Astrocyte (in vitro differentiated cells and primary cell): ENCODE data around the gene TMIGD2. TPM values are rescaled to one million over a fixed set of nuclear protein-coding genes. Genes with fewer than 3 reads are reported as not detected.
A peak's percentile ranks its signal among the peaks of the same experiment; 100 is the strongest.

Source experiments
- DNase-seq: peaks from one replicate; pipeline ENCODE4 v3.0.0-alpha.2; 2010; ENCODE audit warnings: low read depth
- FAIRE-seq: peaks from 2 replicates; lab custom pipeline; 2011; peaks lifted over from hg19 to GRCh38; lab: Jason Lieb, UNC
- H2AFZ ChIP-seq: 2 replicates; pipeline ENCODE4 v1.6.0; 2012; ENCODE audit warnings: low read depth, low read length, inconsistent platforms
- H3K27ac ChIP-seq: 2 replicates; pipeline ENCODE4 v1.5.1; 2011; ENCODE audit warnings: low read depth, low read length, inconsistent platforms
- H3K27me3 ChIP-seq: 2 replicates; pipeline ENCODE4 v1.6.0; 2011; ENCODE audit warnings: low read length, inconsistent platforms; ENCODE audit not compliant: insufficient read depth
- H3K36me3 ChIP-seq: 2 replicates; pipeline ENCODE4 v1.5.1; 2011; ENCODE audit warnings: low read length, inconsistent platforms; ENCODE audit not compliant: insufficient read depth
- H3K4me1 ChIP-seq: 2 replicates; pipeline ENCODE4 v1.5.1; 2011; ENCODE audit warnings: low read length, inconsistent platforms; ENCODE audit not compliant: insufficient read depth
- H3K4me2 ChIP-seq: 2 replicates; pipeline ENCODE4 v1.6.0; 2012; ENCODE audit warnings: low read length, inconsistent platforms
- H3K4me3 ChIP-seq: 2 replicates; pipeline ENCODE4 v1.5.1; 2011; ENCODE audit warnings: low read depth, mild to moderate bottlenecking, low read length, inconsistent platforms; ENCODE audit not compliant: insufficient read depth
- H3K79me2 ChIP-seq: 2 replicates; pipeline ENCODE4 v1.6.0; 2012; ENCODE audit warnings: mild to moderate bottlenecking, low read length, inconsistent platforms; ENCODE audit not compliant: insufficient read depth
- H3K9ac ChIP-seq: 2 replicates; pipeline ENCODE4 v1.6.0; 2012; ENCODE audit warnings: mild to moderate bottlenecking, low read length, inconsistent platforms
- H3K9me3 ChIP-seq: 2 replicates; pipeline ENCODE4 v1.5.1; 2012; ENCODE audit warnings: low read depth, mild to moderate bottlenecking, low read length, inconsistent platforms; ENCODE audit not compliant: insufficient read depth
- H4K20me1 ChIP-seq: 2 replicates; pipeline ENCODE4 v1.6.0; 2012; ENCODE audit warnings: low read length, inconsistent platforms; ENCODE audit not compliant: insufficient read depth
- H3K27ac Mint-ChIP-seq: one replicate; pipeline ENCODE4 v1.8.0; 2021; ENCODE audit warnings: mild to moderate bottlenecking, mixed read lengths; ENCODE audit not compliant: unreplicated experiment
- H3K27me3 Mint-ChIP-seq: one replicate; pipeline ENCODE4 v1.8.0; 2021; ENCODE audit warnings: low read depth, mixed read lengths; ENCODE audit not compliant: unreplicated experiment
- H3K36me3 Mint-ChIP-seq: one replicate; pipeline ENCODE4 v1.8.0; 2021; ENCODE audit warnings: low read depth, mixed read lengths; ENCODE audit not compliant: unreplicated experiment
- H3K4me1 Mint-ChIP-seq: one replicate; pipeline ENCODE4 v1.8.0; 2021; ENCODE audit warnings: low read depth, mixed read lengths; ENCODE audit not compliant: unreplicated experiment
- H3K4me3 Mint-ChIP-seq: one replicate; pipeline ENCODE4 v1.8.0; 2021; ENCODE audit warnings: mild to moderate bottlenecking, moderate library complexity, mixed read lengths; ENCODE audit not compliant: unreplicated experiment
- H3K9me3 Mint-ChIP-seq: one replicate; pipeline ENCODE4 v1.8.0; 2021; ENCODE audit warnings: mild to moderate bottlenecking, mixed read lengths; ENCODE audit not compliant: unreplicated experiment
- CTCF ChIP-seq: IDR thresholded peaks from 2 replicates; pipeline ENCODE4 v1.5.1; 2011; ENCODE audit warnings: low read depth, mild to moderate bottlenecking, inconsistent platforms, low read length, moderate library complexity; ENCODE audit not compliant: insufficient read depth
- EZH2 ChIP-seq: IDR thresholded peaks from 2 replicates; pipeline ENCODE4 v1.6.1; 2012; ENCODE audit warnings: mild to moderate bottlenecking, low read length, inconsistent platforms; ENCODE audit not compliant: insufficient read depth
- total RNA-seq: library from RNA; stranded (reverse); gene quantifications from 2 replicates; pipeline ENCODE4 v1.2.1, GENCODE V29; 2021

TMIGD2 gene
- total RNA-seq, 1 donor from 2014 or later = not detected

DNA sequence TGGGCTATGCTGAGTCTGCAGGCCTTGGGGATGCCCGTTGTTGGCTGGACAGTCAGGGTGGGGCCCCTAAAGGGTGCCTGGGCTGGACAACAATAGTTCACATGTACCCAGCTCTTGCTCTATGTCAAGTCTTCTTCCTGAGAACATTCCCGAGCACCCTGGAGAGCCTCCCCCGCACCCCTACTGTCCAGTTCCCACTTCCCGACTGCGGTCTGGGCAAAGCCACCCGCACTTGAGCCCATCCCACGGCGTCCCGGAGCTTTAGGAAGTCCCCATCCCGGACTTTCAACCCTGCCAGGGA lies 40.1 kb upstream of the TMIGD2 start:
- Histone ChIP-seq H3K9ac (peak overlapping the region; percentile 85), H3K4me1 (peaks cover 19% of the 10 kb centered on the region), H3K4me2 (peak overlapping the region; percentile 99), H3K9me3 (no peaks in the 10 kb centered on the region), H3K27ac (peak overlapping the region; percentile 76), H4K20me1 (no peaks in the 10 kb centered on the region), H3K27me3 (no peaks in the 10 kb centered on the region), H3K4me3 (peak overlapping the region; percentile 62), H3K79me2 (no peaks in the 10 kb centered on the region), H3K36me3 (no peaks in the 10 kb centered on the region), H2AFZ (peak overlapping the region; percentile 79)
- no peak for FAIRE-seq
- no peak for DNase-seq
- peaks cover 5% of the 10 kb centered on the region for H3K4me1 Mint-ChIP-seq
- H3K4me3 Mint-ChIP-seq = peak overlapping the region; percentile 91
- TF ChIP-seq EZH2 (no peak), CTCF (no peak)
- peaks cover 5% of the 10 kb centered on the region for H3K36me3 Mint-ChIP-seq
- H3K27ac Mint-ChIP-seq = peak overlapping the region; percentile 75
- peaks cover 1% of the 10 kb centered on the region for H3K9me3 Mint-ChIP-seq
- H3K27me3 Mint-ChIP-seq = peaks cover 5% of the 10 kb centered on the region

DNA sequence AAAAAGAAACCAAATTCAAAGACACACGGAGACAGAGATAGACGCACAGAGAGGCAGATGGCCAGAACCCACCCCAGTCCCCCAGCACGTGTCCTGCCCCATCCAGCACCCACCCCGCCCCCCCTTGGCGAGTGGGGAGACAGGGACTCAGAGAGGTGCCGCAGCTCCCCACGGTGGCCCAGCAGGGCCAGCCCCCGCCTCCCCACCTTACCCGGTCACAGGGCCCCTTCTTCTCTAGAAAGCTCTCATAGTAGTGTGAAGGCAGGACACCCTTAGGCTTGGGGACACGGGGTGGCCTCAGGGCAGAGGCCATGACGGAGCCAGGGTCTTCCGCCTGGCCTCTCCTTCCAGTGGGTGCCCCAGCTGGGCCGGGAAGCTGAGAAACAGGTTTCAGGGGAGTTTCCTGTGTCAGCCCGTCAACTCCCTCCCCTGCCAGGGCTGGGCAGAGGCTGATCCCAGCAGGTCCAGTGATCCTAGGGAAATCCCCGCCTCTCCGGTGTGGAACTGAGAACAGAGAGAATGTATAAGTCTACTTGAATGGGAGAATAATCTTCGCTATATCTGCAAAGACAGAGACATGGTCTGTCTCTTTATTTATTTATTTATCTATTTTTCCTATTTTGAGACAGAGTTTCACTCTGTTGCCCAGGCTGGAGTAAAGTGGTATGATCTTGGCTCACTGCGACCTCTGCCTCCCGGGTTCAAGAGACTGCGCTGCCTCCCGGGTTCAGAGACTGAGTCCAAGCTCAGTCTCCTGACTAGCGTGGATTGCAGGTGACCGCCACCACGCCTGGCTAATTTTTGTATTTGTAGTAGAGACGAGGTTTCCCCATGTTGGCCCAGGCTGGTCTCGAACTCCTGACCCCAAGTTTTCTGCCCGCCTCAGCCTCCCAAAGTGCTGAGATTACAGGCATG lies 36.5 kb upstream of the TMIGD2 start, which contains the start of gene STAP2:
Gene STAP2, minus strand, starts transcription at position 387 of the 915 bp plus-strand sequence. Its CDS starts 74 bp downstream, at position 313.
- H3K27me3 ChIP-seq = no peaks in the 10 kb centered on the region
- H3K27me3 Mint-ChIP-seq = peaks cover 5% of the 10 kb centered on the region
- peak within 1 kb of the TSS; percentile 52 for H3K4me3 ChIP-seq
- TF ChIP-seq EZH2 = no peak
- no peak for TF ChIP-seq CTCF
- peaks cover 9% of the 10 kb centered on the region for H3K9me3 Mint-ChIP-seq
- H3K4me2 ChIP-seq = peak within 1 kb of the TSS; percentile 87
- no peaks in the 10 kb centered on the region for H4K20me1 ChIP-seq
- peak within 1 kb of the TSS; percentile 81 for H2AFZ ChIP-seq
- H3K36me3 ChIP-seq = no peaks in the 10 kb centered on the region
- H3K9me3 ChIP-seq = no peaks in the 10 kb centered on the region
- H3K79me2 ChIP-seq = no peaks in the 10 kb centered on the region
- no peak for DNase-seq
- no peak for FAIRE-seq
- H3K4me3 Mint-ChIP-seq = no peak within 1 kb of the TSS
- peaks cover 5% of the 10 kb centered on the region for H3K4me1 Mint-ChIP-seq
- H3K27ac Mint-ChIP-seq = peak within 1 kb of the TSS; percentile 47
- peak within 1 kb of the TSS; percentile 67 for H3K9ac ChIP-seq
- peaks cover 12% of the 10 kb centered on the region for H3K4me1 ChIP-seq
- H3K36me3 Mint-ChIP-seq = peaks cover 3% of the 10 kb centered on the region
- H3K27ac ChIP-seq = no peak within 1 kb of the TSS
